Mesothelial cell of epicardium (in vitro differentiated cells): ENCODE data around the gene NUP133. TPM values are rescaled to one million over a fixed set of nuclear protein-coding genes. Genes with fewer than 3 reads are reported as not detected.
"Not testable (repeated sequence)": the region's sequence is repeated elsewhere in the genome, so short reads cannot be mapped to it uniquely, and the experiment has no call there.

ENCODE experiments used
- DNase-seq, 2 experiments: peaks; one replicate each; pipeline ENCODE4 v3.0.0; 2021; ENCODE audit warnings: low spot score in 2 of 2; ENCODE audit not compliant: unreplicated experiment in 2 of 2
- H3K27ac Mint-ChIP-seq: 2 replicates; pipeline ENCODE4 v1.8.0; 2021; ENCODE audit warnings: mixed read lengths
- H3K27me3 Mint-ChIP-seq: 2 replicates; pipeline ENCODE4 v1.8.0; 2021; ENCODE audit warnings: low read depth, mixed read lengths
- H3K36me3 Mint-ChIP-seq: 2 replicates; pipeline ENCODE4 v1.8.0; 2021; ENCODE audit warnings: mixed read lengths
- H3K4me1 Mint-ChIP-seq: 2 replicates; pipeline ENCODE4 v1.8.0; 2021; ENCODE audit warnings: mixed read lengths
- H3K4me3 Mint-ChIP-seq: 2 replicates; pipeline ENCODE4 v1.8.0; 2021; ENCODE audit warnings: mild to moderate bottlenecking, moderate library complexity, mixed read lengths
- H3K9me3 Mint-ChIP-seq: 2 replicates; pipeline ENCODE4 v1.8.0; 2021; ENCODE audit warnings: mixed read lengths
- CTCF ChIP-seq: fragments of 200-600 bp; sonication (generic); IDR thresholded peaks from one replicate; pipeline ENCODE4 v1.5.0; 2021; ENCODE audit warnings: antibody characterized with exemption; ENCODE audit not compliant: unreplicated experiment
- total RNA-seq: library from RNA; stranded (reverse); gene quantifications from 3 replicates; pipeline ENCODE4 v1.2.1, GENCODE V29; 2021

Gene NUP133
- total RNA-seq, 1 donor from 2014 or later = 51.7 TPM

GRCh38 chr1:229479660-229480399, 28.3 kb downstream of the NUP133 start:
- Mint-ChIP-seq H3K27me3 (no peaks in the 10 kb centered on the region), H3K27ac (no peak overlapping the region), H3K4me1 (no peaks in the 10 kb centered on the region), H3K36me3 (peaks cover 43% of the 10 kb centered on the region), H3K4me3 (no peak overlapping the region), H3K9me3 (no peaks in the 10 kb centered on the region)
- DNase-seq = no peak
- no peak for TF ChIP-seq CTCF

- TF ChIP-seq CTCF = no peak
- H3K4me1 Mint-ChIP-seq = no peaks in the 10 kb centered on the region
- peaks cover 44% of the 10 kb centered on the region for H3K36me3 Mint-ChIP-seq
Observed at GRCh38 chr1:229478852-229479251, 29.3 kb downstream of the NUP133 start.

GRCh38 chr1:229475859-229476258, 32.3 kb downstream of the NUP133 start:
- not testable (repeated sequence) for DNase-seq, H3K27ac Mint-ChIP-seq, H3K4me3 Mint-ChIP-seq, H3K9me3 Mint-ChIP-seq, H3K27me3 Mint-ChIP-seq, H3K4me1 Mint-ChIP-seq
- peaks cover 39% of the 10 kb centered on the region for H3K36me3 Mint-ChIP-seq

More at GRCh38 chr1:229478852-229479251, 29.3 kb downstream of the NUP133 start:
- Mint-ChIP-seq H3K9me3 (no peaks in the 10 kb centered on the region), H3K4me3 (no peak overlapping the region), H3K27ac (no peak overlapping the region), H3K27me3 (no peaks in the 10 kb centered on the region)
- no peak for DNase-seq

- Mint-ChIP-seq H3K27ac (no peak overlapping the region), H3K4me1 (no peaks in the 10 kb centered on the region), H3K9me3 (no peaks in the 10 kb centered on the region), H3K36me3 (peaks cover 37% of the 10 kb centered on the region), H3K4me3 (no peak overlapping the region), H3K27me3 (no peaks in the 10 kb centered on the region)
- TF ChIP-seq CTCF = no peak
- DNase-seq = no peak
Observed at GRCh38 chr1:229474509-229474908, 33.6 kb downstream of the NUP133 start.

GRCh38 chr1:229471175-229471574, 37.0 kb downstream of the NUP133 start:
- Mint-ChIP-seq H3K36me3 (peaks cover 27% of the 10 kb centered on the region), H3K4me3 (no peak overlapping the region), H3K9me3 (no peaks in the 10 kb centered on the region), H3K4me1 (no peaks in the 10 kb centered on the region), H3K27ac (no peak overlapping the region), H3K27me3 (no peaks in the 10 kb centered on the region)
- DNase-seq = no peak
- no peak for TF ChIP-seq CTCF

- Mint-ChIP-seq H3K27ac (no peak overlapping the region), H3K4me1 (no peaks in the 10 kb centered on the region), H3K9me3 (no peaks in the 10 kb centered on the region), H3K36me3 (peaks cover 26% of the 10 kb centered on the region), H3K27me3 (no peaks in the 10 kb centered on the region), H3K4me3 (no peak overlapping the region)
- no peak for DNase-seq
- no peak for TF ChIP-seq CTCF
Observed at GRCh38 chr1:229470406-229471043, 37.6 kb downstream of the NUP133 start.
